ENCODE data around the gene CELSR2. TPM values are rescaled to one million over a fixed set of nuclear protein-coding genes. Genes with fewer than 3 reads are reported as not detected.

The CELSR2 gene
- polyA plus RNA-seq (2013, experiment 1 of 2), result 14.0 TPM
- polyA plus RNA-seq (2013, experiment 2 of 2), result 9.2 TPM

DNA sequence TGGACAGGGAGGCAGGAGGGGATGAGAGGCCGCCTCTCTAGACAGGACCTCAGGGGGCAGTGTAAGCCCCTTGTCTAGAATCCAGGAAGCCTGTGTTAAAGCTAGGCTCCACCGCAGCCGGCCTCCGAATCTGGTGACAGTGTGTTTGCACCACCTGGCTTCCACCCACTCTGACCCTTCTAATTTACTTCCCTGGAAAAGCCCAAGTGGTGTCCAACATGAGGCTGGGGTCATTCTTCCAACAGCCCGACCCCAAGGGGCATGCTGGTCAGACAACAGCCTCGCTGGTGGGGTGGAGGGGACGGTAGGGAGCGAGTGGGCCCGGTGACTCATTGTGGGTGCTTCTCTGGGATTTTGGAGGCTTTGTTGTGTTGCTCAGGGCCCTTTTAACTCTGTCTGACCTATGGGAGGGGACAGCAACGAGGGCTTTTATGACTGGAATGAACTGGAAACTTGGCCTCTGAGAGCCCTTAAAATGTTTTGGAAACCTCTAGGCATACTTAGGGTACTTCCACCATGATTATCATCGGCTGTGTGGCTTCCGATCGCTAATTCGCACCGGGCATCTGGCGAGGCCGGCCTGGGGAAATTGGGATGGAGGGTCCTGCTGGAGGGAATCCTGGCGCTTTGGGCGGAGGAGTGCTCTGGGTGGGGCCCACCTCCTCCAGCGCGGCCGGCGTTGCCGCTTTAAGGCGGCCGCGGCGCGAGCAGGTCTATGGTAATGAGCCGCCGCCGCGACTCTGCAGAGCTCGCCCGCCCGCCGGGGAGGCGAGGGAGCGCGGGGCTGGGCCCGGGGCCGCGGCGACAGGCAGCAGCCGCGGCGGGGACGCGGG lies at the start of gene CELSR2:
TSS of gene CELSR2 (plus strand) at position 743 of the 833 bp plus-strand sequence. CDS start 541 bp downstream, outside the sequence.
- H3K27ac ChIP-seq (ENCODE audit: low read depth, low read length, severe bottlenecking), result no peak within 1 kb of the TSS

DNA sequence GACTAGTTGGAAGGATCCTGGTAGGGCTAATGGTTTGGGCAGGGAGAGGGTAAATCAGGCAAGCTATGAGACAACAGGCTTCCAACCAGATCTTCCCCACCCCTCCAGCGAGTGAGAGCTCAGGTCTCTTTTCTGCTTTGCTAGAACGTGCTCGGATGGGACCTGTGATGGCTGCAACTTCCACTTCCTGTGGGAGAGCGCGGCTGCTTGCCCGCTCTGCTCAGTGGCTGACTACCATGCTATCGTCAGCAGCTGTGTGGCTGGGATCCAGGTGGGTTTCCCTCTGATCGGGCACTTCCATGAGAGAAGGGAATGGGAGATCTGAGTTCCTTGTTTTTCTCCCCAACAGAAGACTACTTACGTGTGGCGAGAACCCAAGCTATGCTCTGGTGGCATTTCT lies 49.6 kb upstream of the CELSR2 start:
- H3K9me3 ChIP-seq (ENCODE audit: control insufficient read depth, low read length), result no peaks in the 10 kb centered on the region
- H3K4me1 ChIP-seq (ENCODE audit: control insufficient read depth, insufficient read depth, low read length, poor library complexity, severe bottlenecking), result peaks cover 28% of the 10 kb centered on the region
- H3K4me3 ChIP-seq (ENCODE audit: extremely low read depth, insufficient read depth, low read length, poor library complexity, severe bottlenecking), result no peak overlapping the region
- WGBS, 2 experiments (ENCODE audit: insufficient coverage in 2 of 2), result 81 to 98% methylated on average over 6 to 9 of the region's 10 CpGs
- no peak overlapping the region for H3K27ac ChIP-seq (ENCODE audit: low read depth, low read length, severe bottlenecking)
- H3K36me3 ChIP-seq (ENCODE audit: control insufficient read depth, insufficient read depth, low read length), result no peaks in the 10 kb centered on the region

More for the DNA sequence above, at the start of gene CELSR2:
- no peaks in the 10 kb centered on the region for H3K9me3 ChIP-seq (ENCODE audit: control insufficient read depth, low read length)
- no peaks in the 10 kb centered on the region for H3K36me3 ChIP-seq (ENCODE audit: control insufficient read depth, insufficient read depth, low read length)
- peak within 1 kb of the TSS; percentile 39 for H3K4me3 ChIP-seq (ENCODE audit: extremely low read depth, insufficient read depth, low read length, poor library complexity, severe bottlenecking)
- 10 to 14% methylated on average over 31 to 38 of the region's 49 CpGs for WGBS, 2 experiments (ENCODE audit: insufficient coverage in 2 of 2)
- peaks cover 17% of the 10 kb centered on the region for H3K4me1 ChIP-seq (ENCODE audit: control insufficient read depth, insufficient read depth, low read length, poor library complexity, severe bottlenecking)

DNA sequence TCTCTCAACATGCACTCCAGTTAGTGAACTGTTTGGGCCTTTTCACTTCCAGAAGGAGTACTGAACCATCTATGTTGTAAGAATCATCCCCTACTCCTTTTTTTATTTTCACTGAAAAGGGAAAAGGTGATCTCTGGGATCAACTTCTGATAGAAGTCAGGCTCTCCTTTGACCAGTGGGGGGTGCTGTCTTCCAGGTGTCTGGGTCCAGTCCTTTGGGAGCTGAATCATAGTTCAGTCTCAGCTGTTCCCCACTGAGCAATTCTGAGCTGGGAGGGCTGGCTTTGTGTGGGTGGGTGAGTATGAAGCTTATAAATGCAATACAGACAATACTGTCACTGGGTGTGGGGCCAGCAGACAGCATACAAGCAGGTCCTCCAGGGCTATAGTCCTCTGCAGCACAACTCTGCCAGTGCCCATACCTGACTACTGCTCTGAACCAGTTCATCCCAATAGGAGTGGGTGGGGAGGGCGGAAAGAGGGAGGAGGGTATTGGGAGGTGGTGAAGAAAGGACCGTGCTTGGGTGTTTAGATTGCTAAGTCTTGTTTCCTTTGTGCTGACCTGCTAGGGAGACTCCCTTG lies 48.1 kb upstream of the CELSR2 start:
- H3K27ac ChIP-seq (ENCODE audit: low read depth, low read length, severe bottlenecking), result no peak overlapping the region
- no peak overlapping the region for H3K4me3 ChIP-seq (ENCODE audit: extremely low read depth, insufficient read depth, low read length, poor library complexity, severe bottlenecking)
- 46 to 62% methylated on average over 2 of the region's 2 CpGs for WGBS, 2 experiments (ENCODE audit: insufficient coverage in 2 of 2)
- peaks cover 27% of the 10 kb centered on the region for H3K4me1 ChIP-seq (ENCODE audit: control insufficient read depth, insufficient read depth, low read length, poor library complexity, severe bottlenecking)
- H3K9me3 ChIP-seq (ENCODE audit: control insufficient read depth, low read length), result no peaks in the 10 kb centered on the region
- H3K36me3 ChIP-seq (ENCODE audit: control insufficient read depth, insufficient read depth, low read length), result no peaks in the 10 kb centered on the region

- H3K9me3 ChIP-seq (ENCODE audit: control insufficient read depth, low read length), result no peaks in the 10 kb centered on the region
- 86 to 90% methylated on average over 5 of the region's 5 CpGs for WGBS, 2 experiments (ENCODE audit: insufficient coverage in 2 of 2)
- H3K27ac ChIP-seq (ENCODE audit: low read depth, low read length, severe bottlenecking), result no peak overlapping the region
- H3K4me3 ChIP-seq (ENCODE audit: extremely low read depth, insufficient read depth, low read length, poor library complexity, severe bottlenecking), result no peak overlapping the region
- H3K36me3 ChIP-seq (ENCODE audit: control insufficient read depth, insufficient read depth, low read length), result no peaks in the 10 kb centered on the region
- peaks cover 3% of the 10 kb centered on the region for H3K4me1 ChIP-seq (ENCODE audit: control insufficient read depth, insufficient read depth, low read length, poor library complexity, severe bottlenecking)
These were observed 44.9 kb upstream of the CELSR2 start for GRCh38 chr1:109204484-109204883.

GRCh38 chr1:109206339-109206738 lies 43.0 kb upstream of the CELSR2 start:
- Histone ChIP-seq H3K9me3 (ENCODE audit: control insufficient read depth, low read length) (no peaks in the 10 kb centered on the region), H3K27ac (ENCODE audit: low read depth, low read length, severe bottlenecking) (no peak overlapping the region), H3K36me3 (ENCODE audit: control insufficient read depth, insufficient read depth, low read length) (no peaks in the 10 kb centered on the region), H3K4me1 (ENCODE audit: control insufficient read depth, insufficient read depth, low read length, poor library complexity, severe bottlenecking) (peaks cover 3% of the 10 kb centered on the region), H3K4me3 (ENCODE audit: extremely low read depth, insufficient read depth, low read length, poor library complexity, severe bottlenecking) (no peak overlapping the region)
- WGBS, 2 experiments (ENCODE audit: insufficient coverage in 2 of 2), result no CpG with 5 or more reads among the region's 2 CpGs

DNA sequence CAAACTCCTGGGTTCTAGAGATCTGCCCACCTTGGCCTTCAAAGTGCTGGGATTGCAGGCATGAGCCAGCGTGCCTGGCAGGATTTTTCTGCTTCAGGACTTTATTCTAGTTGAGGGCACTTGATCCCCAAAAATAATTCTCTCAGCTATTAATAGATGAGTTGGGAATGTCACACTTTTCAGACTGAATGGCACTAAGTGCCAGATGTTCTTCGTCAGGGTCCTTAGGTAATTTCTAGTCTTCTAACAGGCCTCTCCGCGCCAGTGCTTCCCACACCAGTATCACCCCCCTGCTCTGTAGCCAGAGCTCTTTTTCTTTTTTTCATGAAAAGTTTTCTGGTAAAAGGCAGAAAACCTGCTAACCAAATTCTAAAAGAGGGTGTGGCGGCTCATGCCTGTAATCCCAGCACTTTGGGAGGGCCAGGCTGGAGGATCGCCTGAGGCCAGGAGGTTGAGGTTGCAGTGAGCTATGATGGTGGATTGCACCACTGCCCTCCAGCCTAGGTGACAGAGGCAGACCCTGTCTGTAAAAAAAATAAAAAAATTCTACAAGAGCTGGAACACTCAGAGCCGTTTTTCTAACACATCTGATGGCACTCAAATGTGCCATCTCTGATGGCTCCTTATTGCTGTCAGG lies 41.8 kb upstream of the CELSR2 start:
- 90% methylated on average over 7 of the region's 7 CpGs for WGBS, 2 experiments (ENCODE audit: insufficient coverage in 2 of 2)
- Histone ChIP-seq H3K27ac (ENCODE audit: low read depth, low read length, severe bottlenecking) (no peak overlapping the region), H3K36me3 (ENCODE audit: control insufficient read depth, insufficient read depth, low read length) (no peaks in the 10 kb centered on the region), H3K9me3 (ENCODE audit: control insufficient read depth, low read length) (no peaks in the 10 kb centered on the region), H3K4me3 (ENCODE audit: extremely low read depth, insufficient read depth, low read length, poor library complexity, severe bottlenecking) (no peak overlapping the region), H3K4me1 (ENCODE audit: control insufficient read depth, insufficient read depth, low read length, poor library complexity, severe bottlenecking) (peaks cover 3% of the 10 kb centered on the region)

- no peaks in the 10 kb centered on the region for H3K36me3 ChIP-seq (ENCODE audit: control insufficient read depth, insufficient read depth, low read length)
- peaks cover 3% of the 10 kb centered on the region for H3K4me1 ChIP-seq (ENCODE audit: control insufficient read depth, insufficient read depth, low read length, poor library complexity, severe bottlenecking)
- no peaks in the 10 kb centered on the region for H3K9me3 ChIP-seq (ENCODE audit: control insufficient read depth, low read length)
- no peak overlapping the region for H3K27ac ChIP-seq (ENCODE audit: low read depth, low read length, severe bottlenecking)
- no peak overlapping the region for H3K4me3 ChIP-seq (ENCODE audit: extremely low read depth, insufficient read depth, low read length, poor library complexity, severe bottlenecking)
- WGBS, 2 experiments (ENCODE audit: insufficient coverage in 2 of 2), result 87 to 90% methylated on average over 4 to 6 of the region's 7 CpGs
These were observed 40.9 kb upstream of the CELSR2 start for GRCh38 chr1:109208394-109208793.

- Histone ChIP-seq H3K27ac (ENCODE audit: low read depth, low read length, severe bottlenecking) (no peak overlapping the region), H3K9me3 (ENCODE audit: control insufficient read depth, low read length) (no peaks in the 10 kb centered on the region), H3K4me1 (ENCODE audit: control insufficient read depth, insufficient read depth, low read length, poor library complexity, severe bottlenecking) (peaks cover 3% of the 10 kb centered on the region), H3K36me3 (ENCODE audit: control insufficient read depth, insufficient read depth, low read length) (no peaks in the 10 kb centered on the region), H3K4me3 (ENCODE audit: extremely low read depth, insufficient read depth, low read length, poor library complexity, severe bottlenecking) (no peak overlapping the region)
- 89 to 95% methylated on average over 5 to 7 of the region's 9 CpGs for WGBS, 2 experiments (ENCODE audit: insufficient coverage in 2 of 2)
These were observed 40.4 kb upstream of the CELSR2 start for GRCh38 chr1:109208836-109209463.

GRCh38 chr1:109210058-109210457 lies 39.3 kb upstream of the CELSR2 start:
- 95 to 96% methylated on average over 6 of the region's 8 CpGs for WGBS, 2 experiments (ENCODE audit: insufficient coverage in 2 of 2)
- peaks cover 3% of the 10 kb centered on the region for H3K4me1 ChIP-seq (ENCODE audit: control insufficient read depth, insufficient read depth, low read length, poor library complexity, severe bottlenecking)

DNA sequence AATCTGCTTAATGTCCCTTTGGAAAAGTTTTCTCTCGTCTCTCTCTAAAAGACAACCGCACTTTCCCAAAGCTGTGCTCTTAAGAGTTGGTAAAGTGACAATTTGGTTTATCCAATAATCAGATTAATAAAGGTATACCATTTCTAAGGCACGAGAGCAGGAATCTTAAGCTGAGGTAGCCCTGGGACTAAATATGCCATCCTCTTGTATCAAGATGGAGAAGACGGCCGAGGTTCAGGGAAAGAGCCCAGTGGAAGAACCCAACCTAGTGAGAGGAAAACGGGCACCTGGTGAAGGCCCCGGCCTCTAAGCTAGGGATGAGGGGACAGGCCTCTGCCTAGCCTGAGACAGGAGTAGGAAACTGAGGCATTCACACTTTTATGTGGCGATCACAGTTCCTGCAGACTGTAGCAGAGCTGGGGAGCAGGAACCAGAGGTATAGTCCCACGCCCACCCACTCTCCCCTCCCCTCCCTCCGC lies 36.0 kb upstream of the CELSR2 start:
- peak overlapping the region; percentile 86 for H3K4me3 ChIP-seq (ENCODE audit: extremely low read depth, insufficient read depth, low read length, poor library complexity, severe bottlenecking)
- H3K27ac ChIP-seq (ENCODE audit: low read depth, low read length, severe bottlenecking), result no peak overlapping the region
- 40 to 60% methylated on average over 5 to 6 of the region's 10 CpGs for WGBS, 2 experiments (ENCODE audit: insufficient coverage in 2 of 2)
- H3K36me3 ChIP-seq (ENCODE audit: control insufficient read depth, insufficient read depth, low read length), result peaks cover 33% of the 10 kb centered on the region
- H3K9me3 ChIP-seq (ENCODE audit: control insufficient read depth, low read length), result no peaks in the 10 kb centered on the region
- peaks cover 3% of the 10 kb centered on the region for H3K4me1 ChIP-seq (ENCODE audit: control insufficient read depth, insufficient read depth, low read length, poor library complexity, severe bottlenecking)

More at GRCh38 chr1:109210058-109210457, 39.3 kb upstream of the CELSR2 start:
- no peak overlapping the region for H3K4me3 ChIP-seq (ENCODE audit: extremely low read depth, insufficient read depth, low read length, poor library complexity, severe bottlenecking)
- H3K9me3 ChIP-seq (ENCODE audit: control insufficient read depth, low read length), result no peaks in the 10 kb centered on the region
- no peak overlapping the region for H3K27ac ChIP-seq (ENCODE audit: low read depth, low read length, severe bottlenecking)
- peaks cover 4% of the 10 kb centered on the region for H3K36me3 ChIP-seq (ENCODE audit: control insufficient read depth, insufficient read depth, low read length)

All from mesodermal cell (in vitro differentiated cells).